Measurements from ENCODE around the gene SPATA45.

SPATA45 gene

GRCh38 chr1:212828395-212828794 is 19.1 kb downstream of the SPATA45 start:
- ChIA-PET CTCF (no interaction called here), POLR2A (no interaction called here)
- TF ChIP-seq FOXA1 (IDR thresholded peaks at IDR 0.05): no peak
- TF ChIP-seq CTBP1 (IDR thresholded peaks at IDR 0.05; ENCODE audit: borderline replicate concordance): no peak
- TF ChIP-seq SP1 (IDR thresholded peaks at IDR 0.05): no peak
- no peak for TF ChIP-seq FOXM1 (IDR thresholded peaks at IDR 0.05; ENCODE audit: borderline replicate concordance)
- no peak for TF ChIP-seq FOXK2 (IDR thresholded peaks at IDR 0.05)
- TF ChIP-seq PKNOX1 (IDR thresholded peaks at IDR 0.05): no peak
- no peak for TF ChIP-seq BHLHE40 (IDR thresholded peaks at IDR 0.05; ENCODE audit: borderline replicate concordance)
- TF ChIP-seq TARDBP (IDR thresholded peaks at IDR 0.05): no peak
- no peak for TF ChIP-seq NFRKB (IDR thresholded peaks at IDR 0.05)
- TF ChIP-seq LEF1 (IDR thresholded peaks at IDR 0.05; ENCODE audit: borderline replicate concordance): no peak
- no peak for TF ChIP-seq ARNT (IDR thresholded peaks at IDR 0.05)
- no peak for TF ChIP-seq L3MBTL2 (conservative IDR thresholded peaks at IDR 0.05)
- no peak for TF ChIP-seq ZNF384 (IDR thresholded peaks at IDR 0.05)
- DNase-seq (ENCODE audit: extremely low spot score): no peak

DNA sequence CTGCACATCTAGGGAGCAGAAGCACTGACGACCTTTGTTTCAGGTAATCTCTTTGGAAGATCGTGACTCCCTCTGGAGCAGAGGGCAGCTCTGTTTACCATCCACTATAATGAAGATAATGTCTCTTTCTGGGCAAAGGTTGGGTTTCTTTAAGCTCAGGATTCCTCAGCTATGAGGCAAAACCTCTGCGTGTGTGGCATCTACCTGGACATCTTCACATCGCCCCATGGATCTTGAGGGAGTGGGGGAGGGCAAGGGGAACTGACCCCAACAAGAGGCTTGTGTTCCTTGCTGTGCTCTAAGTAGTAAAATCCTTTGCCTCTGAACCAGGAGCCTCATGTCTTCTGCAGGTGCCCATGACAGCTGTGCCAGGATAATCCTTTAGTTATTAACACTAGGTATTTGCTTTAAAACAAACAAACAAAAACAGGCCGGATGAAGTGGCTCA is 19.6 kb downstream of the SPATA45 start:
- no peak for TF ChIP-seq ZNF384 (IDR thresholded peaks at IDR 0.05)
- TF ChIP-seq L3MBTL2 (conservative IDR thresholded peaks at IDR 0.05): no peak
- no peak for TF ChIP-seq CTBP1 (IDR thresholded peaks at IDR 0.05; ENCODE audit: borderline replicate concordance)
- TF ChIP-seq SP1 (IDR thresholded peaks at IDR 0.05): no peak
- TF ChIP-seq FOXK2 (IDR thresholded peaks at IDR 0.05): no peak
- TF ChIP-seq FOXM1 (IDR thresholded peaks at IDR 0.05; ENCODE audit: borderline replicate concordance): no peak
- TF ChIP-seq LEF1 (IDR thresholded peaks at IDR 0.05; ENCODE audit: borderline replicate concordance): no peak
- TF ChIP-seq ARNT (IDR thresholded peaks at IDR 0.05): no peak
- no peak for TF ChIP-seq TARDBP (IDR thresholded peaks at IDR 0.05)
- TF ChIP-seq HDGF (IDR thresholded peaks at IDR 0.05; ENCODE audit: borderline replicate concordance): no peak
- TF ChIP-seq SUZ12 (IDR thresholded peaks at IDR 0.05): no peak
- no peak for TF ChIP-seq ELF4 (IDR thresholded peaks at IDR 0.05)
- POLR2A ChIA-PET: no interaction called here
- CTCF ChIA-PET: no interaction called here
- DNase-seq (ENCODE audit: extremely low spot score): no peak

- ChIA-PET CTCF (no interaction called here), POLR2A (no interaction called here)
- no peak for DNase-seq (ENCODE audit: extremely low spot score)
- TF ChIP-seq FOXK2 (IDR thresholded peaks at IDR 0.05) (no peak), NFRKB (IDR thresholded peaks at IDR 0.05) (no peak), FOXA1 (IDR thresholded peaks at IDR 0.05) (no peak), ELF4 (IDR thresholded peaks at IDR 0.05) (no peak), FOXM1 (IDR thresholded peaks at IDR 0.05; ENCODE audit: borderline replicate concordance) (no peak), L3MBTL2 (conservative IDR thresholded peaks at IDR 0.05) (no peak), ZNF384 (IDR thresholded peaks at IDR 0.05) (no peak), PKNOX1 (IDR thresholded peaks at IDR 0.05) (no peak), TARDBP (IDR thresholded peaks at IDR 0.05) (no peak), ARNT (IDR thresholded peaks at IDR 0.05) (no peak)
Observed at GRCh38 chr1:212827171-212827776, 20.2 kb downstream of the SPATA45 start.

DNA sequence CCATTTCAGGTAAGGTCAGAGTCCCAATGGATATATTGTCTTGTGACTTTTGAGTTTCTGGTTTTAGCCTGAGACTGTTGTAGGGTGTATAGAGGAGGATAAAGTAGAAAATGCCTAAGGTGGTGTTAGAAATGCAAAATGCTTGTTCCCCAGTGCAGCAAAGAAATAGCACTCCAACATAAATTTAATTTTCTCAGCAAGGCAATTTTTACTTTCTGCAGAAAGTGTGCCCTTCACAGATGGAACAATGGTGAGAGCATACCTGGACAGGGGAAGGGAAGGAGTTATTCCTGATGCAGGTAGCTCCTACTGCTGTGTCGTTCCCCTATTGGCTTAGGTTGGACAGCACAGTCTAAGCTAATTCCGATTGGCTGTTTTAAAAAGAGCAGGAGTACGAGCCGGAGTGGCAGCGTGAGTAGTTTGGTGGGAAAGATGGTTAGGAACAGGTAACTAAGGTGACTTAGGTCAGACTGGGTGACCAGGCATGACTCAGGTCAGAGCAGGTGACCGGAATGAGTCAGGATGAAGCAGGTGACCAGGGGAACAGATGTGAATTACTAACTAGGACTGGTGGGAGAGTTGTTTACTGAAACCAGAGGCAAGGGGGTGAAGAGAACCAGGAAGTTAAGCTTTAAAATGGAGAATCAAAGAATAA is 21.5 kb downstream of the SPATA45 start:
- no peak for DNase-seq (ENCODE audit: extremely low spot score)
- POLR2A ChIA-PET: no interaction called here
- no peak for TF ChIP-seq SUZ12 (IDR thresholded peaks at IDR 0.05)
- no peak for TF ChIP-seq FOXA1 (IDR thresholded peaks at IDR 0.05)
- TF ChIP-seq SP1 (IDR thresholded peaks at IDR 0.05): no peak
- no peak for TF ChIP-seq CTBP1 (IDR thresholded peaks at IDR 0.05; ENCODE audit: borderline replicate concordance)
- TF ChIP-seq BHLHE40 (IDR thresholded peaks at IDR 0.05; ENCODE audit: borderline replicate concordance): no peak
- no peak for TF ChIP-seq FOXM1 (IDR thresholded peaks at IDR 0.05; ENCODE audit: borderline replicate concordance)
- no peak for TF ChIP-seq FOXK2 (IDR thresholded peaks at IDR 0.05)
- TF ChIP-seq ARNT (IDR thresholded peaks at IDR 0.05): no peak
- TF ChIP-seq TARDBP (IDR thresholded peaks at IDR 0.05): no peak
- no peak for TF ChIP-seq HDGF (IDR thresholded peaks at IDR 0.05; ENCODE audit: borderline replicate concordance)
- no peak for TF ChIP-seq NFRKB (IDR thresholded peaks at IDR 0.05)
- TF ChIP-seq LEF1 (IDR thresholded peaks at IDR 0.05; ENCODE audit: borderline replicate concordance): no peak
- TF ChIP-seq ELF4 (IDR thresholded peaks at IDR 0.05): no peak
- no peak for TF ChIP-seq ZNF384 (IDR thresholded peaks at IDR 0.05)
- no peak for TF ChIP-seq L3MBTL2 (conservative IDR thresholded peaks at IDR 0.05)
- TF ChIP-seq PKNOX1 (IDR thresholded peaks at IDR 0.05): no peak
- CTCF ChIA-PET: interaction anchor here (0.6 kb wide), 1 partner anchor 613 kb away, joined by 6 read pairs; no protein-coding TSS in a partner anchor

- POLR2A ChIA-PET: no interaction called here
- TF ChIP-seq BHLHE40 (IDR thresholded peaks at IDR 0.05; ENCODE audit: borderline replicate concordance): no peak
- TF ChIP-seq FOXM1 (IDR thresholded peaks at IDR 0.05; ENCODE audit: borderline replicate concordance): no peak
- TF ChIP-seq NFRKB (IDR thresholded peaks at IDR 0.05): no peak
- no peak for TF ChIP-seq HDGF (IDR thresholded peaks at IDR 0.05; ENCODE audit: borderline replicate concordance)
- TF ChIP-seq ARNT (IDR thresholded peaks at IDR 0.05): no peak
- TF ChIP-seq SUZ12 (IDR thresholded peaks at IDR 0.05): no peak
- no peak for TF ChIP-seq FOXA1 (IDR thresholded peaks at IDR 0.05)
- TF ChIP-seq SP1 (IDR thresholded peaks at IDR 0.05): no peak
- no peak for TF ChIP-seq ZNF384 (IDR thresholded peaks at IDR 0.05)
- no peak for TF ChIP-seq FOXK2 (IDR thresholded peaks at IDR 0.05)
- TF ChIP-seq CTBP1 (IDR thresholded peaks at IDR 0.05; ENCODE audit: borderline replicate concordance): no peak
- no peak for DNase-seq (ENCODE audit: extremely low spot score)
- CTCF ChIA-PET: no interaction called here
Observed at GRCh38 chr1:212824201-212824600, 23.2 kb downstream of the SPATA45 start.

- no peak for TF ChIP-seq LEF1 (IDR thresholded peaks at IDR 0.05; ENCODE audit: borderline replicate concordance)
- no peak for TF ChIP-seq CTBP1 (IDR thresholded peaks at IDR 0.05; ENCODE audit: borderline replicate concordance)
- TF ChIP-seq FOXM1 (IDR thresholded peaks at IDR 0.05; ENCODE audit: borderline replicate concordance): no peak
- no peak for TF ChIP-seq SP1 (IDR thresholded peaks at IDR 0.05)
- TF ChIP-seq PKNOX1 (IDR thresholded peaks at IDR 0.05): no peak
- no peak for TF ChIP-seq TARDBP (IDR thresholded peaks at IDR 0.05)
- TF ChIP-seq SUZ12 (IDR thresholded peaks at IDR 0.05): no peak
- no peak for TF ChIP-seq L3MBTL2 (conservative IDR thresholded peaks at IDR 0.05)
- no peak for TF ChIP-seq BHLHE40 (IDR thresholded peaks at IDR 0.05; ENCODE audit: borderline replicate concordance)
- no peak for TF ChIP-seq HDGF (IDR thresholded peaks at IDR 0.05; ENCODE audit: borderline replicate concordance)
- TF ChIP-seq FOXK2 (IDR thresholded peaks at IDR 0.05): no peak
- ChIA-PET POLR2A (no interaction called here), CTCF (no interaction called here)
- DNase-seq (ENCODE audit: extremely low spot score): no peak
Observed at GRCh38 chr1:212822956-212823355, 24.5 kb downstream of the SPATA45 start.
